ENCODE results near the gene CACNA1S.

The CACNA1S gene

GRCh38 chr1:201119206-201120197 is 7.3 kb upstream of the CACNA1S start:
- H3K27ac ChIP-seq, result no peak overlapping the region
- TF ChIP-seq CTCF (IDR thresholded peaks at IDR 0.05) (peak; percentile 98), ZFX (IDR thresholded peaks at IDR 0.05; ENCODE audit: borderline replicate concordance) (no peak)

- TF ChIP-seq ZFX (IDR thresholded peaks at IDR 0.05; ENCODE audit: borderline replicate concordance) (no peak), CTCF (IDR thresholded peaks at IDR 0.05) (no peak)
Measured at GRCh38 chr1:201116091-201116490, 3.9 kb upstream of the CACNA1S start.

GRCh38 chr1:201115390-201115937 is 3.2 kb upstream of the CACNA1S start:
- H3K27ac ChIP-seq, result no peak overlapping the region
- TF ChIP-seq ZFX (IDR thresholded peaks at IDR 0.05; ENCODE audit: borderline replicate concordance), result no peak
- TF ChIP-seq CTCF (IDR thresholded peaks at IDR 0.05), result no peak

More at GRCh38 chr1:201116091-201116490, 3.9 kb upstream of the CACNA1S start:
- H3K27ac ChIP-seq, result no peak overlapping the region

GRCh38 chr1:201114245-201115131 is 2.3 kb upstream of the CACNA1S start:
- peak overlapping the region; percentile 58 for H3K27ac ChIP-seq
- TF ChIP-seq ZFX (IDR thresholded peaks at IDR 0.05; ENCODE audit: borderline replicate concordance) (no peak), CTCF (IDR thresholded peaks at IDR 0.05) (peak; percentile 94)

- H3K27ac ChIP-seq, result peak overlapping the region; percentile 58
- TF ChIP-seq CTCF (IDR thresholded peaks at IDR 0.05), result no peak
Measured at GRCh38 chr1:201113451-201114244, 1.4 kb upstream of the CACNA1S start.

GRCh38 chr1:201112926-201113325 is 700 bp upstream of the CACNA1S start:
- TF ChIP-seq ZFX (IDR thresholded peaks at IDR 0.05; ENCODE audit: borderline replicate concordance) (no peak), CTCF (IDR thresholded peaks at IDR 0.05) (no peak)
- no peak overlapping the region for H3K27ac ChIP-seq
